Small intestine (tissue), 16 donors: ENCODE measurements around the gene BTNL3. TPM values are rescaled to one million over a fixed set of nuclear protein-coding genes. Genes with fewer than 3 reads are reported as not detected.

Source experiments
- DNase-seq, 2 donors: peaks; one replicate each; pipeline versions ENCODE4 v3.0.0 to v3.0.0-alpha.2; 2013
- FAIRE-seq: peaks from 2 replicates; lab custom pipeline; 2012; peaks lifted over from hg19 to GRCh38; lab: Jason Lieb, UNC
- H3K27ac ChIP-seq, 3 donors: one replicate each; pipeline ENCODE4 v1.5.1; 2013; ENCODE audit warnings: low read length in 2 of 3, mild to moderate bottlenecking in 2 of 3, control low read depth in 1 of 3, inconsistent platforms in 1 of 3, low read depth in 1 of 3, moderate library complexity in 1 of 3
- H3K27me3 ChIP-seq, 3 donors: one replicate each; pipeline ENCODE4 v1.6.1; 2013; ENCODE audit warnings: low read length in 3 of 3, inconsistent platforms in 1 of 3; ENCODE audit not compliant: control insufficient read depth in 3 of 3, insufficient read depth in 3 of 3
- H3K36me3 ChIP-seq, 3 donors: one replicate each; pipeline ENCODE4 v1.6.1; 2013; ENCODE audit warnings: low read length in 3 of 3, inconsistent platforms in 1 of 3, low read depth in 1 of 3, mild to moderate bottlenecking in 1 of 3, moderate library complexity in 1 of 3; ENCODE audit not compliant: control insufficient read depth in 3 of 3, insufficient read depth in 2 of 3
- H3K4me1 ChIP-seq, 3 donors: one replicate each; pipeline ENCODE4 v1.6.1; 2013; ENCODE audit warnings: low read length in 2 of 3, inconsistent platforms in 1 of 3, low read depth in 1 of 3, mild to moderate bottlenecking in 1 of 3, moderate library complexity in 1 of 3; ENCODE audit not compliant: control insufficient read depth in 3 of 3, insufficient read depth in 2 of 3
- H3K4me3 ChIP-seq, 3 donors: one replicate each; pipeline ENCODE4 v1.5.1; 2013; ENCODE audit warnings: low read length in 3 of 3, control low read depth in 1 of 3, inconsistent platforms in 1 of 3, low read depth in 1 of 3, mild to moderate bottlenecking in 1 of 3, moderate library complexity in 1 of 3
- H3K9me3 ChIP-seq, 2 donors: one replicate each; pipeline ENCODE4 v1.6.1; 2013; ENCODE audit warnings: low read depth in 1 of 2, low read length in 1 of 2; ENCODE audit not compliant: control insufficient read depth in 2 of 2, insufficient read depth in 1 of 2
- WGBS, 3 donors: extraction: QIAGEN DNeasy Blood & Tissue Kit; methylation state at CpG; one replicate each; pipeline ENCODE4 v1.1.7; 2013; 5-methylcytosine and 5-hydroxymethylcytosine counted together
- long read RNA-seq, 10 donors: transcript quantifications; one replicate each; lab custom pipeline, GENCODE V29; 2026
- polyA plus RNA-seq, 4 donors: library from polyadenylated mRNA; stranded (reverse) in 3 of 4; unstranded in 1 of 4; fragments of 200-250 nt in 3 of 4; fragments of 120-200 nt in 1 of 4; gene quantifications; one replicate each; pipeline versions ENCODE4 v1.2.1 to v1.2.3, GENCODE V29; 2013
- donor health status: healthy with polysubstance abuse.
- donor health status: control.
- donor health status: control.
- donor health status: Bipolar disorder and iron deficiency.
- donor health status: healthy.

BTNL3 gene, protein sequence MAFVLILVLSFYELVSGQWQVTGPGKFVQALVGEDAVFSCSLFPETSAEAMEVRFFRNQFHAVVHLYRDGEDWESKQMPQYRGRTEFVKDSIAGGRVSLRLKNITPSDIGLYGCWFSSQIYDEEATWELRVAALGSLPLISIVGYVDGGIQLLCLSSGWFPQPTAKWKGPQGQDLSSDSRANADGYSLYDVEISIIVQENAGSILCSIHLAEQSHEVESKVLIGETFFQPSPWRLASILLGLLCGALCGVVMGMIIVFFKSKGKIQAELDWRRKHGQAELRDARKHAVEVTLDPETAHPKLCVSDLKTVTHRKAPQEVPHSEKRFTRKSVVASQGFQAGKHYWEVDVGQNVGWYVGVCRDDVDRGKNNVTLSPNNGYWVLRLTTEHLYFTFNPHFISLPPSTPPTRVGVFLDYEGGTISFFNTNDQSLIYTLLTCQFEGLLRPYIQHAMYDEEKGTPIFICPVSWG
- polyA plus RNA-seq = 100 to 1,000 TPM in 2 of 4 donors, 10 to 100 TPM in 2; 35.6 to 162 (median 102) TPM
- long read RNA-seq, donor 1, transcript BTNL3-201 (8 exons, 2,440 nt) = major isoform, 31 of 125 reads
- long read RNA-seq, donor 1, partial matches to known transcripts = 85 of 125 reads
- long read RNA-seq, donor 1, other reads (novel, unspliced or antisense) = 9 of 125 reads
- long read RNA-seq, donor 2, transcript BTNL3-201 (8 exons, 2,440 nt) = major isoform, 17 of 61 reads
- long read RNA-seq, donor 2, partial matches to known transcripts = 38 of 61 reads
- long read RNA-seq, donor 2, other reads (novel, unspliced or antisense) = 6 of 61 reads
- long read RNA-seq, donor 3, transcript BTNL3-201 (8 exons, 2,440 nt) = major isoform, 14 of 112 reads
- long read RNA-seq, donor 3, partial matches to known transcripts = 98 of 112 reads
- long read RNA-seq, donor 3, other reads (novel, unspliced or antisense) = 0 of 112 reads
- long read RNA-seq, donor 4 = 0 reads
- long read RNA-seq, donor 5, partial matches to known transcripts = 22 of 23 reads
- long read RNA-seq, donor 5, other reads (novel, unspliced or antisense) = 0 of 23 reads
- long read RNA-seq, donor 6 = 0 reads
- long read RNA-seq, donor 7 = 0 reads
- long read RNA-seq, donor 8 = 0 reads
- long read RNA-seq, donor 9 = 0 reads
- long read RNA-seq, donor 10, transcript BTNL3-201 (8 exons, 2,440 nt) = major isoform, 5 of 5 reads
- long read RNA-seq, donor 10, partial matches to known transcripts = 0 of 5 reads
- long read RNA-seq, donor 10, other reads (novel, unspliced or antisense) = 0 of 5 reads

DNA sequence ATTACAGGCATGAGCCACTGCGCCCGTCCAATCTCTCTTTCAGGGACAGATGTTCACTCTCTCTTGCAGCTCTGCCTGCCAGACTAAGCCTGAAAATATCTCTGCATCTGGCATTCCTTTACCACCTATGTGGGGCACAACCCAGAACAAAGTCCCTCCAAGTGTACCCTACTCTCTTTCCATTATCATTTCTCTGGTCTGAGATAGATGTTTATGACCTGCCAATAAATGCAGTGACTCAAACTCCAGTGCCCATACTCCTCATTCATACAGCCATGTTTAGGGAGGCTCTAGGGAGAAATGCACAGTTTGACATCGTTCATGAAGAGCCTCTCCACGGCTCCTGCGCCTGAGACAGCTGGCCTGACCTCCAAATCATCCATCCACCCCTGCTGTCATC lies at the start of gene BTNL3:
Gene BTNL3 (plus strand): TSS at position 255 of the 400 bp plus-strand sequence. CDS start 183 bp downstream, outside the sequence.
- Histone ChIP-seq H3K27me3 (no peaks in the 10 kb centered on the region), H3K9me3 (no peaks in the 10 kb centered on the region), H3K4me1 (peaks cover 0 to 5% (median 0%) of the 10 kb centered on the region in 3 donors), H3K4me3 (peak within 1 kb of the TSS in 2 of 3 donors; percentile 61 to 74), H3K27ac (peak within 1 kb of the TSS; percentile 85 to 93 (median 88)), H3K36me3 (peaks cover 0 to 16% (median 0%) of the 10 kb centered on the region in 3 donors)
- FAIRE-seq (no peak), DNase-seq (peak; percentile 62 to 87)
- WGBS, 3 donors = 18 to 59% (median 40%) methylated on average over 5 of the region's 5 CpGs

DNA sequence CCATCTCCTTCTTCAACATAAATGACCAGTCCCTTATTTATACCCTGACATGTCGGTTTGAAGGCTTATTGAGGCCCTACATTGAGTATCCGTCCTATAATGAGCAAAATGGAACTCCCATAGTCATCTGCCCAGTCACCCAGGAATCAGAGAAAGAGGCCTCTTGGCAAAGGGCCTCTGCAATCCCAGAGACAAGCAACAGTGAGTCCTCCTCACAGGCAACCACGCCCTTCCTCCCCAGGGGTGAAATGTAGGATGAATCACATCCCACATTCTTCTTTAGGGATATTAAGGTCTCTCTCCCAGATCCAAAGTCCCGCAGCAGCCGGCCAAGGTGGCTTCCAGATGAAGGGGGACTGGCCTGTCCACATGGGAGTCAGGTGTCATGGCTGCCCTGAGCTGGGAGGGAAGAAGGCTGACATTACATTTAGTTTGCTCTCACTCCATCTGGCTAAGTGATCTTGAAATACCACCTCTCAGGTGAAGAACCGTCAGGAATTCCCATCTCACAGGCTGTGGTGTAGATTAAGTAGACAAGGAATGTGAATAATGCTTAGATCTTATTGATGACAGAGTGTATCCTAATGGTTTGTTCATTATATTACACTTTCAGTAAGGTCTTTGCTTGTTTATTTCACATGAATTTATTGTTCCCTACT lies 38.2 kb upstream of the BTNL3 start:
- no peaks in the 10 kb centered on the region for H3K27me3 ChIP-seq
- H3K27ac ChIP-seq = no peak overlapping the region
- WGBS, 3 donors = 82 to 85% (median 84%) methylated on average over 5 to 6 of the region's 6 CpGs
- H3K4me3 ChIP-seq = no peak overlapping the region
- peaks cover 0 to 2% of the 10 kb centered on the region in 2 donors for H3K9me3 ChIP-seq
- H3K36me3 ChIP-seq = peaks cover 0 to 2% (median 0%) of the 10 kb centered on the region in 3 donors
- DNase-seq (no peak), FAIRE-seq (no peak)
- no peaks in the 10 kb centered on the region for H3K4me1 ChIP-seq

DNA sequence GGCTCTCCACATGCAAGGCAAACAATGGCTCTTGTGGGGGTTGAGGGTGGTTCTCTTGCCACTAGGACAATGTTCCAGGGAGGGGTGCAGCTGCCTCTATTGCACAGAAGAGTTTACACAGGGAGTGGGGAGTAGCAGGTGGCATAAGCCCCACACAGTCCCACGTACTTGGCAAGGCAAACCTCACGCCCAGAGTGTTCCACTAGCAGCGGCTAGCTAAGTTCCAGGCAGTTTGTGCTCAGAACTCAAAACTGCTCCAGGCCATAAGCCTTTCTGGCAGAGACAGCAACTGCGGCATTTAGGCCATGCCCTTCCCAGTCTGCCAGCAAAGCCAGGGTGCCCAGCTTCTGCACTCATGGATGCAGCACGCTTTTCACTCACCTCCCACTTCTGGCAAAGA lies 29.0 kb upstream of the BTNL3 start:
- H3K27ac ChIP-seq = no peak overlapping the region
- no peak for DNase-seq
- no peaks in the 10 kb centered on the region for H3K4me1 ChIP-seq
- H3K4me3 ChIP-seq = no peak overlapping the region
- peaks cover 0 to 7% (median 0%) of the 10 kb centered on the region in 3 donors for H3K27me3 ChIP-seq
- no peaks in the 10 kb centered on the region for H3K9me3 ChIP-seq
- no peak for FAIRE-seq
- no peaks in the 10 kb centered on the region for H3K36me3 ChIP-seq
- WGBS, 3 donors = 61 to 98% (median 90%) methylated on average over 3 to 5 of the region's 5 CpGs

DNA sequence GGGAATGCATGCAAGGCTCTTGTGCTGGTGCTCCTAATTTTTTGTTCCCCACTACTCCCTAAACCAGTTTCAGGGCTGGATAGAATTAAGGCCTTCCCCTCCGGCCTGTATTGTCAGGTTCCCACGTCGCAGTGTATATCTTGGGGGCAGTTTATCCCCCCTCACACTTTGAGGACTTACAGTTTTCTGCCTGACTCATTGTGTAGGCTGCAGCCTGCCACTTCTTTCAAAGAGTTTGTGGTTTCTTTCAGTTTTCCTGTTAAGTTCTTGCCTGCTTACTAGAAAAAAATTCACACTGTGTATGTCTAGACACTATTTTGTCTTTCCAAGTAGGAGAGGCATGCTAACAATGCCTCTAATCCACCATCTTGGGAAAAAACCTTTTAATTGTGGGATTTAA lies 28.4 kb upstream of the BTNL3 start:
- no peak overlapping the region for H3K4me3 ChIP-seq
- H3K27ac ChIP-seq = no peak overlapping the region
- no peak for DNase-seq
- H3K4me1 ChIP-seq = no peaks in the 10 kb centered on the region
- no peaks in the 10 kb centered on the region for H3K36me3 ChIP-seq
- WGBS, 3 donors = 63 to 94% (median 94%) methylated on average over 3 of the region's 3 CpGs
- no peaks in the 10 kb centered on the region for H3K9me3 ChIP-seq
- no peak for FAIRE-seq
- peaks cover 0 to 7% (median 0%) of the 10 kb centered on the region in 3 donors for H3K27me3 ChIP-seq

DNA sequence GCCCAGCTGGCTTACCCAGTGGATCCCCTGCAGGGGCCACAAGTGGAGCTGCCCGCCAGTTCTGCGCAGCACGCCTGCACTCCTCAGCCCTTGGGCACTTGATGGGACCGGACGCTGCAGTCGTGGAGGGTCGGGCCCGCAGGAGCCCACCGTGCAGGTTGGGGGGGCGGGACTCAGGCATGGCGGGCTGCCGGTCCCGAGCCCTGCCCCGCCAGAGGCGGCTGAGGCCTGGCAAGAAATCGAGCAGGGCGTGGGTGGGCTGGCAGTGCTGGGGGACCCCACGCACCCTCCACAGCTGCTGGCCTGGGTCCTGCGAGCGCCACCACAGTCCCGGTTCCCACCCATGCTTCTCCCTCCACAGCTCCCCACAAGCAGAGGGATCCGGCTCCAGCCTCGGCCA lies 19.2 kb upstream of the BTNL3 start:
- no peaks in the 10 kb centered on the region for H3K4me1 ChIP-seq
- H3K9me3 ChIP-seq = no peaks in the 10 kb centered on the region
- H3K4me3 ChIP-seq = no peak overlapping the region
- no peaks in the 10 kb centered on the region for H3K27me3 ChIP-seq
- WGBS, 3 donors = 92 to 100% (median 97%) methylated on average over 3 to 23 of the region's 23 CpGs
- DNase-seq (no peak), FAIRE-seq (no peak)
- no peak overlapping the region for H3K27ac ChIP-seq
- H3K36me3 ChIP-seq = no peaks in the 10 kb centered on the region

DNA sequence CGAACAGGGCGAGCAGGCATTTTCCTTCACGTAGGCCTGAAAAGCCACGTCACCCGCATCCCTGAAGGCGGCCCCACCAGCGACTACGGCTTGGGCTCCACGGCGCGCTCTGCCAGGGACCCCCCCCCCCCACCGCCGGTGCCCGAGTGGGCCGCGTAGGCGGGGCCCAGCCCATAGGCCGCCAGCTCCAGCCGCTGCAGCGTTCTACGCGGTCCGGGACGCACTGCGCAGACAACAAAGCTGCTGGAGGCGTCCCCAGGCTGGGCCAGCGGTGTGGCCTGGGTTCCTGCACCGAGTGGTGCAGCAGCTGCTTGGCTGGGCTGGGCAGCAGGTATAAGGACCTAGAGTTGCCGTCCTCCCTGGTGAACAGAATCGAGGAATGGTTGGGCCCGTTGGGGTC lies 18.3 kb upstream of the BTNL3 start:
- Histone ChIP-seq H3K36me3 (no peaks in the 10 kb centered on the region), H3K4me1 (no peaks in the 10 kb centered on the region), H3K27ac (no peak overlapping the region), H3K27me3 (no peaks in the 10 kb centered on the region), H3K9me3 (peaks cover 0 to 1% of the 10 kb centered on the region in 2 donors), H3K4me3 (no peak overlapping the region)
- DNase-seq = no peak
- FAIRE-seq = no peak
- 94 to 97% (median 96%) methylated on average over 20 to 31 of the region's 31 CpGs for WGBS, 3 donors

DNA sequence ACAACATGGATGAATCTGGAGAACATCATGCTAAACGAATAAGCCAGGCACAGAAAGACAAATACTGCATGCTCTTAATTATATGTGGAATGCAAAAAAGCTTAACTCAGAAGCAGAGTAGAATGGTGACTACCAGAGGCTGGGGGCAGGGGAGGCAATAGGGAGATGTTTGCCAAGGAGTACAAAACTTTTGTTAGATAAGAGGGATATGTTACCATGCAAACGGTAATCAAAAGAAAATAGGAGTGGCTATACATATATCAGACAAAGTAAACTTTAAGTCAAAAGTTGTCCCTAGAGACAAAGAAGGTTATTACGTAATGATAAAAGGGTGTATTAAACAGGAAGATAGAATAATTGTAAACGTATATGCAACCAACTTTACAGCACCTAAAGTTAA lies 17.8 kb upstream of the BTNL3 start:
- Histone ChIP-seq H3K27me3 (no peaks in the 10 kb centered on the region), H3K4me3 (no peak overlapping the region), H3K27ac (no peak overlapping the region), H3K4me1 (no peaks in the 10 kb centered on the region), H3K9me3 (peaks cover 0 to 5% of the 10 kb centered on the region in 2 donors), H3K36me3 (no peaks in the 10 kb centered on the region)
- no peak for FAIRE-seq
- 9 to 61% (median 21%) methylated on average over 4 of the region's 4 CpGs for WGBS, 3 donors
- DNase-seq = peak; percentile 17 to 52
